HCT116 (cell line): ENCODE data around the gene MAP2K6. TPM values are rescaled to one million over a fixed set of nuclear protein-coding genes. Genes with fewer than 3 reads are reported as not detected.

Experiments used
- ATAC-seq: fragments of 200-7000 bp; cut with Tn5 transposase; 2 replicates; pipeline ENCODE4 v1.9.1; 2020; ENCODE audit warnings: mild to moderate bottlenecking, moderate library complexity
- BruUV-seq: library from RNA; stranded (reverse); fragments of 400-500 nt; replicated peaks from 2 replicates; lab custom pipeline; 2021; lab: Mats Ljungman, UMichigan
- CTCF ChIA-PET: fragments of 300-600 bp; sonication (Branson Sonifier 250); formaldehyde crosslinking; loops from one replicate; lab custom pipeline; 2021; ENCODE audit warnings: antibody characterized with exemption; lab: Charles Lee
- POLR2A ChIA-PET: fragments of 300-600, 350-600 bp; sonication (Branson Sonifier 250); formaldehyde crosslinking; loops from one replicate; lab custom pipeline; 2021; ENCODE audit warnings: antibody characterized with exemption; lab: Charles Lee
- RAD21 ChIA-PET, 2 experiments: fragments of 300-600 bp; sonication (Branson Sonifier 250); formaldehyde crosslinking; loops; one replicate each; lab custom pipeline; 2023; ENCODE audit warnings: low total read pairs in 2 of 2; ENCODE audit not compliant: uncharacterized antibody in 2 of 2, unreplicated experiment in 2 of 2, low non-redundant PET in 1 of 2; lab: Charles Lee
- DNase-seq: peaks from one replicate; pipeline ENCODE4 v3.0.0-alpha.2; 2010; ENCODE audit warnings: low read depth, low spot score
- H2AFZ ChIP-seq: fragments of 200-600 bp; shearing (Covaris generic), sonication (generic); 2 replicates; pipeline ENCODE4 v1.6.1; 2017; ENCODE audit warnings: low read depth, mixed run types, mixed read lengths, antibody characterized with exemption, low read length; ENCODE audit not compliant: poor library complexity, severe bottlenecking
- H3K27ac ChIP-seq: 2 replicates; pipeline ENCODE4 v1.5.1; 2012; ENCODE audit warnings: low read depth, low read length
- H3K27me3 ChIP-seq: fragments of 200-600 bp; sonication (generic); 2 replicates; pipeline ENCODE4 v1.6.1; 2016; ENCODE audit warnings: mixed run types, low read length, mixed read lengths; ENCODE audit not compliant: insufficient read depth
- H3K36me3 ChIP-seq, 2 experiments: fragments of 200-500 bp in 1 of 2; fragments of 200-600 bp in 1 of 2; sonication (Bioruptor generic) in 1 of 2; sonication (generic) in 1 of 2; 2 replicates each; pipeline versions ENCODE4 v1.5.1 to v1.6.1; 2014 to 2016; ENCODE audit warnings: low read length in 2 of 2, inconsistent platforms in 1 of 2, mixed read lengths in 1 of 2, mixed run types in 1 of 2; ENCODE audit not compliant: insufficient read depth in 2 of 2, control insufficient read depth in 1 of 2
- H3K4me1 ChIP-seq, 2 experiments: fragments of 200-600 bp in 1 of 2; sonication (generic) in 1 of 2; 2 replicates each; pipeline versions ENCODE4 v1.5.1 to v1.6.1; 2012 to 2017; ENCODE audit warnings: low read length in 2 of 2, inconsistent platforms in 1 of 2, mild to moderate bottlenecking in 1 of 2, mixed read lengths in 1 of 2, mixed run types in 1 of 2, moderate library complexity in 1 of 2; ENCODE audit not compliant: insufficient read depth in 2 of 2, control insufficient read depth in 1 of 2
- H3K4me2 ChIP-seq: fragments of 200-600 bp; sonication (generic); 2 replicates; pipeline ENCODE4 v1.6.1; 2017; ENCODE audit warnings: mixed run types, low read length, mixed read lengths
- H3K4me3 ChIP-seq, 2 experiments: fragments of 200-600 bp in 1 of 2; sonication (generic) in 1 of 2; replicated peaks in 1 of 2; 2 replicates each; pipeline ENCODE4 v1.5.1; 2011 to 2016; ENCODE audit warnings: low read length in 2 of 2, control low read depth in 1 of 2, low read depth in 1 of 2, mild to moderate bottlenecking in 1 of 2, mixed read lengths in 1 of 2, mixed run types in 1 of 2
- H3K79me2 ChIP-seq: fragments of 200-600 bp; sonication (generic); 2 replicates; pipeline ENCODE4 v1.6.1; 2017; ENCODE audit warnings: mild to moderate bottlenecking, mixed run types, low read length, moderate library complexity, mixed read lengths; ENCODE audit not compliant: insufficient read depth
- H3K9ac ChIP-seq: fragments of 200-600 bp; sonication (generic); 2 replicates; pipeline ENCODE4 v1.6.1; 2016; ENCODE audit warnings: low read length, mixed read lengths
- H3K9me2 ChIP-seq: fragments of 200-600 bp; sonication (generic), shearing (Covaris generic); 2 replicates; pipeline ENCODE4 v1.6.1; 2017; ENCODE audit warnings: mixed run types, mild to moderate bottlenecking, moderate library complexity; ENCODE audit not compliant: insufficient read depth
- H3K9me3 ChIP-seq, 2 experiments: fragments of 200-500 bp in 1 of 2; fragments of 200-600 bp in 1 of 2; sonication (Bioruptor generic) in 1 of 2; sonication (generic) in 1 of 2; 2 replicates each; pipeline ENCODE4 v1.6.1; 2014 to 2017; ENCODE audit warnings: low read length in 2 of 2, mixed read lengths in 2 of 2, inconsistent platforms in 1 of 2, low read depth in 1 of 2, mild to moderate bottlenecking in 1 of 2, mixed run types in 1 of 2, moderate library complexity in 1 of 2; ENCODE audit not compliant: control insufficient read depth in 1 of 2, insufficient read depth in 1 of 2
- H4K20me1 ChIP-seq: fragments of 200-600 bp; sonication (generic), shearing (Covaris generic); 2 replicates; pipeline ENCODE4 v1.6.1; 2017; ENCODE audit warnings: mixed run types, mild to moderate bottlenecking, moderate library complexity; ENCODE audit not compliant: insufficient read depth
- ATF3 ChIP-seq: IDR thresholded peaks from 2 replicates; pipeline ENCODE4 v1.6.1; 2012
- CBX3 ChIP-seq: IDR thresholded peaks from 2 replicates; pipeline ENCODE4 v1.6.1; 2012; ENCODE audit warnings: low read depth
- CEBPB ChIP-seq: IDR thresholded peaks from 2 replicates; pipeline ENCODE4 v1.6.1; 2012; ENCODE audit warnings: low read depth
- CTCF ChIP-seq, 3 experiments: fragments of 200-600 bp in 1 of 3; sonication (generic) in 1 of 3; IDR thresholded peaks in 2 of 3; conservative IDR thresholded peaks in 1 of 3; 2 replicates each; pipeline ENCODE4 v1.5.1; 2012 to 2017; ENCODE audit warnings: low read depth in 2 of 3, low read length in 2 of 3, antibody characterized with exemption in 1 of 3, borderline replicate concordance in 1 of 3, control low read depth in 1 of 3, mild to moderate bottlenecking in 1 of 3, mixed read lengths in 1 of 3, mixed run types in 1 of 3, moderate library complexity in 1 of 3; ENCODE audit not compliant: insufficient read depth in 1 of 3
- ELF1 ChIP-seq: IDR thresholded peaks from 2 replicates; pipeline ENCODE4 v1.6.1; 2012; ENCODE audit warnings: low read depth, borderline replicate concordance
- FOSL1 ChIP-seq: IDR thresholded peaks from 2 replicates; pipeline ENCODE4 v1.6.1; 2012; ENCODE audit warnings: low read depth
- POLR2AphosphoS5 ChIP-seq: IDR thresholded peaks from 2 replicates; pipeline ENCODE4 v1.6.1; 2011; ENCODE audit warnings: mild to moderate bottlenecking, low read depth, low read length, moderate library complexity
- RAD21 ChIP-seq: IDR thresholded peaks from 2 replicates; pipeline ENCODE4 v1.6.1; 2012; ENCODE audit warnings: low read depth, mild to moderate bottlenecking
- REST ChIP-seq: IDR thresholded peaks from 2 replicates; pipeline ENCODE4 v1.6.1; 2012; ENCODE audit warnings: low read depth
- SP1 ChIP-seq: IDR thresholded peaks from 2 replicates; pipeline ENCODE4 v1.6.1; 2012; ENCODE audit warnings: low read depth
- SRF ChIP-seq: IDR thresholded peaks from 2 replicates; pipeline ENCODE4 v1.6.1; 2012; ENCODE audit warnings: low read depth
- ZBTB33 ChIP-seq: IDR thresholded peaks from 2 replicates; pipeline ENCODE4 v1.6.1; 2011; ENCODE audit warnings: mild to moderate bottlenecking, low read length, moderate library complexity; ENCODE audit not compliant: insufficient replicate concordance; ENCODE audit errors: extremely low read depth
- ZFX ChIP-seq: fragments of 450-650 bp; IDR thresholded peaks from 2 replicates; pipeline ENCODE4 v1.6.1; 2017
- ZNF274 ChIP-seq: fragments of 200-500 bp; sonication (Bioruptor generic); IDR thresholded peaks from 2 replicates; pipeline ENCODE4 v1.6.1; 2014; ENCODE audit warnings: mild to moderate bottlenecking, low read depth, low read length, inconsistent platforms
- intact Hi-C: fragments of 100-400 bp; cut with micrococcal nuclease; formaldehyde crosslinking; loops from 2 replicates; pipeline ENCODE4 v1.10.0; 2022
- total RNA-seq: library from RNA; stranded (reverse); gene quantifications from one replicate; pipeline ENCODE4 v1.2.1, GENCODE V29; 2021; ENCODE audit not compliant: unreplicated experiment

Gene MAP2K6
- total RNA-seq, 1 experiment from 2014 or later, result 0.22 TPM

- H3K27me3 ChIP-seq, result no peaks in the 10 kb centered on the region
- no peak overlapping the region for H2AFZ ChIP-seq
- H4K20me1 ChIP-seq, result no peaks in the 10 kb centered on the region
- no peak overlapping the region for H3K4me2 ChIP-seq
- no peak overlapping the region for H3K9ac ChIP-seq
- no peak for DNase-seq
- H3K4me1 ChIP-seq, result no peaks in the 10 kb centered on the region
- no peak for ATAC-seq
- no peak overlapping the region for H3K4me3 ChIP-seq
- no peaks in the 10 kb centered on the region for H3K9me2 ChIP-seq
- H3K9me3 ChIP-seq, result no peaks in the 10 kb centered on the region
- H3K79me2 ChIP-seq, result no peaks in the 10 kb centered on the region
- no peaks in the 10 kb centered on the region for H3K36me3 ChIP-seq
- RAD21 ChIA-PET, result no interaction called here
- BruUV-seq, result no TSS peak
- H3K27ac ChIP-seq, result no peak overlapping the region
- intact Hi-C loops, result no loop called here
- TF ChIP-seq ZBTB33 (no peak), ATF3 (no peak), ZFX (no peak), ZNF274 (no peak), CEBPB (no peak), CBX3 (no peak), SP1 (no peak)
- POLR2A ChIA-PET, result no interaction called here
- CTCF ChIA-PET, result interaction anchor here (2.8 kb wide), 1 partner anchor 16 kb away, joined by 13 read pairs; no protein-coding TSS in a partner anchor
Observed at GRCh38 chr17:69410671-69411070, 3.8 kb upstream of the MAP2K6 start.

- CTCF ChIA-PET, result interaction anchor here (1.6 to 2.8 kb wide), 2 partner anchors 17 kb away, joined by 6 to 13 read pairs; no protein-coding TSS in a partner anchor
- H4K20me1 ChIP-seq, result no peaks in the 10 kb centered on the region
- no peak overlapping the region for H3K27ac ChIP-seq
- H3K9me2 ChIP-seq, result no peaks in the 10 kb centered on the region
- H2AFZ ChIP-seq, result no peak overlapping the region
- ATAC-seq (no peak), DNase-seq (no peak)
- no TSS peak for BruUV-seq
- no peaks in the 10 kb centered on the region for H3K79me2 ChIP-seq
- H3K9me3 ChIP-seq, result no peaks in the 10 kb centered on the region
- no peak overlapping the region for H3K4me3 ChIP-seq
- H3K27me3 ChIP-seq, result no peaks in the 10 kb centered on the region
- no peaks in the 10 kb centered on the region for H3K4me1 ChIP-seq
- RAD21 ChIA-PET, result no interaction called here
- intact Hi-C loops, result no loop called here
- POLR2A ChIA-PET, result no interaction called here
- H3K9ac ChIP-seq, result no peak overlapping the region
- no peaks in the 10 kb centered on the region for H3K36me3 ChIP-seq
- H3K4me2 ChIP-seq, result no peak overlapping the region
- TF ChIP-seq SP1, result no peak
- no peak for TF ChIP-seq FOSL1
- TF ChIP-seq CTCF (IDR thresholded peaks at IDR 0.05 in 2 of 3, conservative IDR thresholded peaks at IDR 0.05 in 1 of 3; ENCODE audit: borderline replicate concordance in 1 of 3, insufficient read depth in 1 of 3, low read depth in 2 of 3, low read length in 2 of 3), result no peak
- TF ChIP-seq ZNF274, result no peak
- TF ChIP-seq REST, result no peak
- TF ChIP-seq POLR2AphosphoS5, result no peak
- no peak for TF ChIP-seq SRF
- TF ChIP-seq ELF1, result no peak
- no peak for TF ChIP-seq RAD21
Observed at GRCh38 chr17:69411766-69412165, 2.7 kb upstream of the MAP2K6 start.
